Urinary bladder (tissue), 4 donors: Measurements from ENCODE around the gene TRIM37. TPM values are rescaled to one million over a fixed set of nuclear protein-coding genes. Genes with fewer than 3 reads are reported as not detected.

Experiments
- DNase-seq: peaks from one replicate; pipeline ENCODE4 v3.0.0-alpha.2; 2015; ENCODE audit errors: extremely low spot score
- H3K27ac ChIP-seq: one replicate; pipeline ENCODE4 v1.5.1; 2013; ENCODE audit warnings: low read depth, mild to moderate bottlenecking, moderate library complexity
- H3K36me3 ChIP-seq: one replicate; pipeline ENCODE4 v1.6.1; 2013; ENCODE audit warnings: mild to moderate bottlenecking, moderate library complexity; ENCODE audit not compliant: insufficient read depth
- H3K4me1 ChIP-seq: one replicate; pipeline ENCODE4 v1.6.1; 2013; ENCODE audit warnings: mild to moderate bottlenecking, moderate library complexity; ENCODE audit not compliant: insufficient read depth
- H3K4me3 ChIP-seq: one replicate; pipeline ENCODE4 v1.5.1; 2013; ENCODE audit warnings: low read depth, low read length
- WGBS: extraction: QIAGEN DNeasy Blood & Tissue Kit; methylation state at CpG from one replicate; pipeline ENCODE4 v1.1.7; 2013; 5-methylcytosine and 5-hydroxymethylcytosine counted together
- polyA plus RNA-seq: library from polyadenylated mRNA; stranded (reverse); fragments of 200-250 nt; gene quantifications from one replicate; pipeline ENCODE4 v1.2.3, GENCODE V29; 2013
- total RNA-seq: library from RNA; depleted of rRNA; stranded (reverse); fragments of >200 nt; gene quantifications from one replicate; pipeline ENCODE4 v1.2.3, GENCODE V29; 2014
- donor health status: healthy with polysubstance abuse.
- donor health status: healthy.

The TRIM37 gene
- total RNA-seq (42.2 TPM), polyA plus RNA-seq (16.5 TPM)

- peak; percentile 96 for DNase-seq
- Histone ChIP-seq H3K36me3 (no peaks in the 10 kb centered on the region), H3K4me1 (peaks cover 2% of the 10 kb centered on the region), H3K4me3 (peak within 1 kb of the TSS; percentile 77), H3K27ac (peak within 1 kb of the TSS; percentile 74)
- under 1% methylated on average over 89 of the region's 89 CpGs for WGBS
Measured at GRCh38 chr17:59106463-59107305, at the start of gene TRIM37. TSS of gene TRIM37 (minus strand) at chr17:59106880. CDS start at chr17:59106461, 419 bp downstream.

- under 1% methylated on average over 25 of the region's 25 CpGs for WGBS
- DNase-seq: peak; percentile 100
- Histone ChIP-seq H3K27ac (peak within 1 kb of the TSS; percentile 55), H3K4me3 (peak within 1 kb of the TSS; percentile 77), H3K36me3 (no peaks in the 10 kb centered on the region), H3K4me1 (no peaks in the 10 kb centered on the region)
Measured at GRCh38 chr17:59155439-59156177, 48.9 kb upstream of the TRIM37 start, which contains the start of gene PRR11. TSS of gene PRR11 (plus strand) at chr17:59155746. CDS start at chr17:59169753, 14,007 bp downstream.

DNA sequence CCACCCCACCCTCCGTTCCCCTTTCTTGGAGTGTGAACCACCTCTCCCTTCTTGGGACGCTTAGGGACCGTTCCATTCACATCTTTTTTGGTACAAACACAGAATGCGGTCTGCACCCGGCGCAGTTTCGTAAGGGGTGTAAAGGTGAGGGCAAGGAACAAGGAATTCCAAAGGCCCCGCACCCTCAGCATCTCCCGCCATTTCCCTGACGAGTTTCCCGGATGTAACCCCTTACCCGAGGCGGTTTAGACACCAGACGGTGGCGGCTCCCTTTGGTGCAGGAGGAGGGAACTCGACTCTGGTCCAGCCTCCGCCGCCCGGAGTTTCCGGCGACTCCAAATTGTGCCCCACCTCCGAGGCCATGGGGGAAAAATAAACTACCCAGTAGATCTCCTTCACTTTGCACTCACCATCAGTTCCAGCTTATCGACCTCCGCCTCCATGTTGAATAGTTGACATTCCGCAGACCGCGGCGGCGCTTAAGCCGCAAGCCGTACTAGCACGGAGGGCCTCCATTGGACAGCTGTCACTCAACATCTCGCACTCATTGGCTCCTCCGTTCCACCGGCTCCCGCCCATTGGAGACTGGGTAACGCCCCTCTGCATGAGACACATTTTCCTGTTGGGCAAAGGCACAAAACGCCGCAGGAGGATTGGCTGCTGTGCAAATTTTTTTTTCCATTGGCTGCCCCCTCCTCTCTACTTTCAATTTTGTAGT lies 48.2 kb upstream of the TRIM37 start, which contains the start of gene SKA2:
TSS of gene SKA2 (minus strand) at position 466 of the 718 bp plus-strand sequence. CDS start at position 443, 23 bp downstream.
- under 1% methylated on average over 39 of the region's 39 CpGs for WGBS
- peak within 1 kb of the TSS; percentile 77 for H3K4me3 ChIP-seq
- peak; percentile 87 for DNase-seq

DNA sequence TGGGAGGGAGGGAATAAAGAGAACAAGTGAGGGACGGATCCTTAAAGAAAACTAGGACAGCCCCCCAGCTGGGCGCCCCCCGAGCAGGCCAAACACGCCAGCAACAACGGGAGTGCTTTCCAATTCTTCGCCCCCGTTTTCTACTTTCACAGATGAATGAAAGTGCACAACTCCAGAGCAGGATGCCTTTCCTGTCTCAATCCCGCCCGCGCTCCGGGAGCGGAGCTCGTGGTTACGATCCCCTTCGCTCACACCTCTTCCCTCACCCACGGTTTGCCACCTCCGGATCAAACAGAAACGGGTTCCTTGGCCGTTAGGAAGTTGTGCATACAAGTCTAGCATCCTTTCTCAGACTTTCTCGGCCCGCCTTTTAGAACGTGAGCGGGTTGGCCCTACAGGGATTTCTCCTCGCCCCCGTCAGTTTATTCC lies 47.6 kb upstream of the TRIM37 start:
- Histone ChIP-seq H3K4me1 (no peaks in the 10 kb centered on the region), H3K4me3 (peak overlapping the region; percentile 77), H3K36me3 (no peaks in the 10 kb centered on the region), H3K27ac (peak overlapping the region; percentile 55)
- DNase-seq: peak; percentile 23
- WGBS: under 1% methylated on average over 25 of the region's 25 CpGs

More for the DNA sequence above, 48.2 kb upstream of the TRIM37 start, which contains the start of gene SKA2:
- H3K36me3 ChIP-seq: no peaks in the 10 kb centered on the region
- peak within 1 kb of the TSS; percentile 55 for H3K27ac ChIP-seq
- no peaks in the 10 kb centered on the region for H3K4me1 ChIP-seq

- Histone ChIP-seq H3K4me1 (no peaks in the 10 kb centered on the region), H3K4me3 (no peak overlapping the region), H3K36me3 (no peaks in the 10 kb centered on the region), H3K27ac (no peak overlapping the region)
- 53% methylated on average over 1 of the region's 1 CpG for WGBS
- no peak for DNase-seq
Measured at GRCh38 chr17:59152925-59153324, 46.2 kb upstream of the TRIM37 start.

DNA sequence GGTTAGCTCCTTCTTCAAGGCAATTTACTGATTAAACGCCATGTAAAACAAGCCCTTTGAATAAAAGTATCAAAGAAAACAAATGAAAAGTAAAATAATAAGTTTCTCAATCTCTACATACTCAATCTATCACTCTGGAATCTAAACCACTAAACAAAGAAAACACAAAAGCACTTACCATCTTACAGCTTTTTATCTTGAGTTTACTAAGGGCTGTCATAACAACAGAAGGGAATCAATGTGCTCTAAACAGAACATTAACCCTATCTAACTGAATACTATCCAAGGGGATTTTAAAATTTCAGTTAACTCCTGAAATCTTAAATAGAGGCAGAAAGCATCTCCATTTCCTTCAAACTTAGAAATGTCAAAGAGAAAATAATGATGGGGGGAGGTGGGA lies 44.9 kb upstream of the TRIM37 start:
- Histone ChIP-seq H3K27ac (no peak overlapping the region), H3K4me1 (no peaks in the 10 kb centered on the region), H3K36me3 (no peaks in the 10 kb centered on the region), H3K4me3 (no peak overlapping the region)
- no peak for DNase-seq
- WGBS: 56% methylated on average over 1 of the region's 1 CpG

- Histone ChIP-seq H3K4me3 (no peak overlapping the region), H3K36me3 (no peaks in the 10 kb centered on the region), H3K4me1 (no peaks in the 10 kb centered on the region), H3K27ac (no peak overlapping the region)
- 61% methylated on average over 5 of the region's 5 CpGs for WGBS
- no peak for DNase-seq
Measured at GRCh38 chr17:59151006-59151405, 44.3 kb upstream of the TRIM37 start.

- no peaks in the 10 kb centered on the region for H3K36me3 ChIP-seq
- 91% methylated on average over 5 of the region's 5 CpGs for WGBS
- no peaks in the 10 kb centered on the region for H3K4me1 ChIP-seq
- no peak for DNase-seq
- H3K27ac ChIP-seq: no peak overlapping the region
- no peak overlapping the region for H3K4me3 ChIP-seq
Measured at GRCh38 chr17:59149841-59150511, 43.3 kb upstream of the TRIM37 start.

GRCh38 chr17:59149051-59149450 lies 42.4 kb upstream of the TRIM37 start:
- Histone ChIP-seq H3K4me3 (no peak overlapping the region), H3K27ac (no peak overlapping the region), H3K36me3 (no peaks in the 10 kb centered on the region), H3K4me1 (no peaks in the 10 kb centered on the region)
- 87% methylated on average over 2 of the region's 2 CpGs for WGBS
- DNase-seq: no peak

DNA sequence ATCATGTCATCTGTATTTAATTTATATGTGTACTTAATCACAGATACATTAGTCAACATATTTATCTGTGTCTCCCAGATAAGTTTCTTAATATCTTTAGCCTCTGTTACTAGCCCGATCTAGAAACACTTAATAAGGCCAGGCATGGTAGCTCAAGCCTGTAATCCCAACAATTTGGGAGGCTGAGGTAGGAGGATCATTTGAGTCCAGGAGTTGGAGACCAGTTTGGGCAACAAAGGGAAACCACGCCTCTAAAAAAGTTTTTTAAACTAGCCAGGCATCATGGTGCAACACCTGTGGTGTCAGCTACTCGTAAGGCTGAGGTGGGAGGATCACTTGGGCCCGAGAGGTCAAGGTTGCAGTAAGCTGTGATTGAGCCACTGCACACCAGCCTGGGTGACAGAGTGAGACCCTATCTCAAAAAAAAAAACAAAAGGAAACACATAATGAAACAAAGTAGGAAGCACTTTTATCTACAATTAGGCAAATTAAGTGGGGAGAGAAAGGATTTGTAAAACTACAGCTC lies 39.0 kb upstream of the TRIM37 start:
- no peaks in the 10 kb centered on the region for H3K36me3 ChIP-seq
- H3K4me3 ChIP-seq: no peak overlapping the region
- no peak overlapping the region for H3K27ac ChIP-seq
- no peaks in the 10 kb centered on the region for H3K4me1 ChIP-seq
- 96% methylated on average over 4 of the region's 4 CpGs for WGBS
- DNase-seq: no peak

DNA sequence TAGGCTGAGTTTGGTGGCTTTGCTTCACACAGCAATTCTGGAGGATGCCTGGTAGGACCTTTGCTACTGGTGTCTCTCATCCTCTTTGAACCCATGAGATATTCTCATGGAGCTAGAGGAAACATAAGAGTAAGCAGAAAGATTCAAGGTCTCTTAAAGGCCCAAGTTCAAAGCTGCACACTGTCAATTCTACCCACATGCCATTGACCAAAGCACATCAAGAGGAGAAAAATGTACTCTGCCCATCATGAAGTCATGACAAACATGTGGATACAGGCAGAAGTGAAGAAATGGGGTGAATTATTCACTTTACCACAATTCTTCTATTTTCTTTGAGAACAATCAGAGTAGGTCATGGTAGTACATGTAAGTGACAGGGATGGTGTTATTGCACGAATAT lies 35.2 kb upstream of the TRIM37 start:
- Histone ChIP-seq H3K36me3 (no peaks in the 10 kb centered on the region), H3K4me3 (no peak overlapping the region), H3K27ac (no peak overlapping the region), H3K4me1 (no peaks in the 10 kb centered on the region)
- 95% methylated on average over 1 of the region's 1 CpG for WGBS
- no peak for DNase-seq

DNA sequence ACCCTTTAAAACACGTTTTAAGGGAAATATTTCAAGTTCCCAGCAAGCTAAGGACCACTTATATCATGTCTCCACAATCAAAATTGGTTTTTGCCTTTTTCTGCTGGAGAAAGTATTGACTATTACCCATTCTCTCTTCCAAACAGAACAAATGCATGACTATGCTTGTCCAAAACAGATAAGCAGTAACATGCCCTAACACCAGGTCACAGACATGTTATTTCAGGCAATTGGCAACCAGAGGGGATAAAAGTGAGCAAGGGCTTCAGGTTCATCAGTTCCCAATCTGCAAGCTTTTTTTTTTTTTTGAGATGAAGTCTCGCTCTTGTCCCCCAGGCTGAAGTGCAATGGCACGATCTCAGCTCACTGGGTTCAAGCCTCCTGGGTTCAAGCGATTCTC lies 33.3 kb upstream of the TRIM37 start:
- no peaks in the 10 kb centered on the region for H3K4me1 ChIP-seq
- H3K36me3 ChIP-seq: no peaks in the 10 kb centered on the region
- H3K27ac ChIP-seq: no peak overlapping the region
- H3K4me3 ChIP-seq: no peak overlapping the region
- no peak for DNase-seq
- 90% methylated on average over 4 of the region's 4 CpGs for WGBS
